Brain pericyte (primary cell): ENCODE results near the gene EGLN2.
A peak's percentile ranks its signal among the peaks of the same experiment; 100 is the strongest.
"Not testable (repeated sequence)": the region's sequence is repeated elsewhere in the genome, so short reads cannot be mapped to it uniquely, and the experiment has no call there.

Experiments
- DNase-seq: peaks from one replicate; pipeline ENCODE4 v3.0.0-alpha.2; 2012; ENCODE audit warnings: low read depth, low spot score

Gene EGLN2

DNA sequence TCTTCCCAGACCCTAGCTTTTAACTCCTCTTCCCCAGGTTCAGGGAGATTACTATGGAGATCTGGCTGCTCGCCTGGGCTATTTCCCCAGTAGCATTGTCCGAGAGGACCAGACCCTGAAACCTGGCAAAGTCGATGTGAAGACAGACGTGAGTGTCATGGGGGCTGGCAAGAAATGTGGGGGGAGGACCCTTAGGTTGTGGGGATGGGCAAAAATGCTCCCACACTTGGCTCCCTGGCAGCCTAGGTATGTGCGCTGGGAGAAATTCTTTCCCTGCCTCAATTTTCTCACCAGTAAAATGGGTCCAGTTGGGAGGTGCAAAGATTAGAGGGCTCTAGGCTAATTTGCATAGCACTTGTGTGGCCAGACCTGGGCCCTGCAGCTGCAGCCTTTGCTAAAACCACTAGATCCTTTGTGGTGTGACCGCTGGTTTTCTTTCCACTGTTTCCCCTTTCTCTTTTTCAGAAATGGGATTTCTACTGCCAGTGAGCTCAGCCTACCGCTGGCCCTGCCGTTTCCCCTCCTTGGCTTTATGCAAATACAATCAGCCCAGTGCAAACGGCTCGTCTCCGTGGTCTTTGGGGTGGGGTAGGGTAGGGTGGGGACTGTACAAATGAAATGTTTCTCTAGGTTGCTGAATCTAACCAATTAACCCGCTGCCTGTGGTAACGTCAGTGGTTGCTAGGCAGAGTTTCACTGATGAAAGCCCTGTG is 21.9 kb upstream of the EGLN2 start:
- DNase-seq = no peak

DNA sequence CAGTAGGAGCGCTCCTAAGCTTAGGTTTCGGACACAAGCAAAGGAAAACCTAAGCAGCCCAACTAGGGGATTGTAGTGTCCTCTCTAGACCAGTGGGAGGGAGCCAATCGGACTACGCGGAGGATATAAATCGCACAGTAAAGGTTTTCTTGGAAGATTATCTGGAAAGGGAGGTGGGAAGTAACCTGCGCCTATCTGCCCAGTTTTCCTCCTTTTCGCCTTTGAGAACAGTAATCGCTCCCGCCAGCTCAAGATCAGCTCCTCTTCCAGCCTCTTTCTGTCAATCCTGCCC is 21.4 kb upstream of the EGLN2 start:
- peak; percentile 81 for DNase-seq

DNA sequence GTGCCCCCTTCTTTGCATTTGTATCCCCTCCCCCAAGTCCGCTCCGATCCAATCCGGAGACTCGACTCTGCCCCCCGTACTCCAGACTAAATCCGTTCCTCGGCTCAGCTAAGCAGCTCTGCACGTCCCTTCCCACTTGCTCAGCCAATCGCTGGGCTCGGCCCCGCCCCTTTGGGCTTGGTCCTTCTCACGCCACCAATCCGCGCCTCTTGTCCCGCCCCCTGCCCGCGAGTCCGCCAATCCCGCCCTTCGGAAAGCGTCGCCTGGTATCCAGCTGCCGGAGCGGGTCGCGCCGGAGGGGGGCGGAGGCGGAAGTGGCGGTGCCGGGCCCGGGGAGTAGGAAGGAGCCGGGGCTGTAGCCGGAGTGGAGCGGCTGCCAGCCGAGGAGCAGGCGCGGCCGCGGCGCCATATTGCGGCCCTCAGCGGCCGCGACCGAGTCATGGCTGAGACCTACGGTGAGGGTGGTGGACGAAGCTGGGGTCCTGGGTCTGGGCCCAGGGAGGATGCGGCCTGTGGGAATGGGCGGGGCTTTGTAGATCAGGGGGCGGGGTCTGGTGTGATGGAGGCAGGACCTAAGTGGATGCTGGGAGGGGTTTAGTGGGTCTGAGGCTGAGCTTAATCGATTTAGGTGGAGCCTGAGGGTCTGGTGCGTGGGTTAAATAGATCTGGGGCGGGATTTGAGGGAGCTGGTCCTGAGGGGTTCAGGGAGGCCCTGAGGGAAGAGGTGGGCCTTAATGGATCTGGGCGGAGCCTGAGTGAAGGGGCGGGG is 20.9 kb upstream of the EGLN2 start, which contains the start of gene RAB4B:
Gene RAB4B, plus strand, starts transcription at position 311 of the 769 bp plus-strand sequence. Its CDS starts 129 bp downstream, at position 440.
- DNase-seq = peak; percentile 99

DNA sequence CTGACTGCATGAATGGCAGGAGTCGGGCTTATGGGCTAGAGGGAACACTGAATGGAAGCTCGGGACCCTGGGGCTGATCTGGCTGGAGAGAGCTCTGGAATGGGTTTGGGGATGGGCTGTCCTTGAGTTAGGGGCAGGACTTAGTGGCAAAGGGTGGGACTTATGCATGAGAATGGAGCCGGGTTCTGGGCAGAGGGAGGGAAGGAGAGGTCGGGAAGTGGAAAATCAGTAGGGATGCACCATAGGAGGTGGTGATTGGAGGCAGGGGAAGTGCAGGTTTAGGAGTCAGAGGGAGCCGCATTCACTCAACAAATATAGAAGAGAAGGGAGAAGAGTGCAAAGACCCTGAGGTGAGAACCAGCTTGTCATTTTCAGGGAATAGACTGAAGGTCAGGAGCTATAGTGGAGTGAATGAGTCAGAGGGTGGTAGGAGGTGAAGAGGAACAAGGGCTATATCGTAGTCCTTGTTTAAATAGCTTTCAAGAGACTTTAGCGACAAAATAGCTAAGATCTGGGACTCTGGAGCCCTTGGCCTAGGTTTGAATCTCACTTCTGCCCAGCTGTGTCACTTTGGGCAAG is 20.2 kb upstream of the EGLN2 start:
- DNase-seq = no peak

DNA sequence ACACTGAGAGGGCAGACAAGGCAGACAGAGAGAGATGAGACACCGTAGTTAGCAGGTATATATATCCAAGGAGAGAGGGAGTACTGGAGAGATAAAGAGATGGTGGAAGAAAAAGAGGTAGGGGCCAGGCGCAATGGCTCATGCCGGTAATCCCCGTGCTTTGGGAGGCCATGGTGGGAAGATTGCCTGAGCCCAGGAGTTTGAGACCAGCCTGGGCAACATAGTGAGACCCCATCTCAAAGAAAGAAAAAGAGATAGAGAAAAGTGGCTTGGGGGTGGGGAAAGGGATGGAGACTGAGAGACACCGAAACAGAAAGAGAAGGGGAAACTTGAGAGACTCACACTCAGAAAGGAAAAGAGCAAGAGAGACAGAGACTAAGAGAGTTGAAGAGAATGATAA is 18.4 kb upstream of the EGLN2 start:
- no peak for DNase-seq

DNA sequence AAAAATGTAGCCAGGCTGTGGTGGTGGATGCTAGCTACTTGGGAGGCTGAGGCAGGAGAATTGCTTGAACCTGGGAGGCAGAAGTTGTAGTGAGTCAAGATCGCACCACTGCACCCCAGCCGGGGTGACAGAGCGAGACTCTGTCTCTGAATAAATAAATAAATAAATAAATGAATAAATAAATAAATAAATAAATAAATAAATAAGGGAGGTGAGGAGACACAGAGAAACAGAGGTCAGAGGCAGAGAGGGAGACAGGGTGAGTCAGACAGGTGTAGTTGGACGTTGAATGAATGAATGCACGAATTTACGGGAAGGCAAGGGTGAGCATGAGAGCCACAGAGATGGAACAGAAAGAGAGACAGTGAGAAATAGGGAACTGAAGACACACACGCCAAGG is 17.9 kb upstream of the EGLN2 start:
- no peak for DNase-seq

DNA sequence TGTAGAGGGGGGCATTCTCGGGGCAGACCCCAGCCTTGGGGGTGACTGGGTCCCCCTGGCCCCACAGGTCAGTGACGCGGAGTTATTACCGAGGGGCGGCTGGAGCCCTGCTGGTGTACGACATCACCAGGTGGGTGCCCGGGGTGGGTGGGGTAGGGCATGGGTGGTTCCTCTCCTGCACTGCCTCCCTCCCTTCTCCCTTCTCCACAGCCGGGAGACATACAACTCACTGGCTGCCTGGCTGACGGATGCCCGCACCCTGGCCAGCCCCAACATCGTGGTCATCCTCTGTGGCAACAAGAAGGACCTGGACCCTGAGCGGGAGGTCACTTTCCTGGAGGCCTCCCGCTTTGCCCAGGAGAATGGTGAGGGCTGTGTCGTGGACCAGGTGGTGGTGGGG is 15.3 kb upstream of the EGLN2 start:
- no peak for DNase-seq

DNA sequence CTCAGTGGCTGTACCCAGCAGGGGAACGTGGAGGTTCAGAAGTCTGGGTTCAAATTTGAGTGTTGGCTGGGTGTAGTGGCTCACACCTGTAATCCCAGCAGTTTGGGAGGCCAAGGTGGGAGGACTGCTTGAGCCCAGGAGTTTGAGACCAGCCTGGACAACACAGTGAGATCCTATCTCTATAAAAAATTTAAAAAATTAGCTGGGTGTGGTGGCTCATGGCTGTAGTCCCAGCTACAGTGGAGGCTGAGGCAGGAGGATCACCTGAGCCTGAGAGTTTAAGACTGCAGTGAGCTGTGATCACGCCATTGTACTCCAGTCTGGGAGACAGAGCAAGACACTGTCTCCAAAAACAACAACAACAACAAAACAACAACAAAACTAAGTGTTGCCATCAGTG is 14.8 kb upstream of the EGLN2 start:
- DNase-seq = not testable (repeated sequence)

DNA sequence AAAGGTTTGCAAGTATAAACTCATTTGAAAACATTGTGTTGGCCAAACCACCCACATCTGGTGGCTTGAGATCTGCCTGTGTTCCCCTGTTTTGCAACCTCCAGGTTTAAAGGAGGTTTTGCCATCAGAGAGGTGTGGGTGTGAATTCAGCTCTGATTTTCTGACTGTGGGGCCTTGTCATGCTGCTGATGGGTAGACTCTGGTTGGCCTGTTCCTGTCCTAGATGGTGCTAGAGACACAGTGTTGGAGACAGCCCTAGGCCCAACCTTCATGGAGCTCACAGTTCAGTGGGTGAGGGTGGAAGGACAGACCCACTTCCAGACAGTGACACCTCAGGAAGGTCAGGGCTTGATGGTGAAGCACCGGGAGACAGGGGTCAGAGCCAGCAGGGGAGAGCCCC is 13.5 kb upstream of the EGLN2 start:
- DNase-seq = no peak

DNA sequence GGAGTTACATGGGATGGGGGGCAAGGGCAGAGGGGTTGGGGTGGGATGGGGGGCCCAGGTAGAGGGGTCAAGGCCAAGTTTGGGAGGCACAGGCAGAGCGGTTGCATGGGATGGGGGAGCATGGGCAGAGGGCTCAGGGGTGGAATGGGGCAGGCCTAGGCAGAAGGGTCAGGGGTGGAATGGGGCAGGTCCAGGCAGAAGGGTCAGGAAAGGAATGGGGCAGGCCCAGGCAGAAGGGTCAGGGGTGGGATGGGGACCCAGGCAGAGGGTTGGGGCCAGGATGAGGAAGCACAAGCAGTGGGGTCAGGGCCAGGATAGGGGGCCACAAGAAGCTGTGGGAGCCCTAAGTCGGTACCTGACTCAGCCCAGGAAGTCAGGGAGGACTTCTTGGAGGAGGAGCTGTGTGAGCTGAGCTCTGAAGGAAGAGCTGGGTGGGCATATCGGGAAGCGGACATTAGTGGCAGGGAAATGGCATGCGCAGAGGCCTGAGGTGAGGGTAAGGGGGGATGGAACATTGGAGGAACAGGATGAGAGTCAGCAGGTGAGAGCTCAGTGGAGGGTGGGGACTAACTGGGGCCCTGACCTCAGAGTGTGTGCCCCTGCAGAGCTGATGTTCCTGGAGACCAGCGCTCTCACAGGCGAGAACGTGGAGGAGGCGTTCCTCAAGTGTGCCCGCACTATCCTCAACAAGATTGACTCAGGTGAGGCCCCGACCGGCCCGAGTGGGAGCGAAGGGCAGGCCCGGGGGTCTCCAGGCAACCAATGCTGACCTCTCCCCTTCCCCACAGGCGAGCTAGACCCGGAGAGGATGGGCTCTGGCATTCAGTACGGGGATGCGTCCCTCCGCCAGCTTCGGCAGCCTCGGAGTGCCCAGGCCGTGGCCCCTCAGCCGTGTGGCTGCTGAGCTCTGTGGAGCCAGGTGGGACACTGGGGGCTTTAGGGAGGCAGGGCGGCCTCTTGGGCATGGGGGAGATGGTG is 12.6 kb upstream of the EGLN2 start:
- DNase-seq = no peak

DNA sequence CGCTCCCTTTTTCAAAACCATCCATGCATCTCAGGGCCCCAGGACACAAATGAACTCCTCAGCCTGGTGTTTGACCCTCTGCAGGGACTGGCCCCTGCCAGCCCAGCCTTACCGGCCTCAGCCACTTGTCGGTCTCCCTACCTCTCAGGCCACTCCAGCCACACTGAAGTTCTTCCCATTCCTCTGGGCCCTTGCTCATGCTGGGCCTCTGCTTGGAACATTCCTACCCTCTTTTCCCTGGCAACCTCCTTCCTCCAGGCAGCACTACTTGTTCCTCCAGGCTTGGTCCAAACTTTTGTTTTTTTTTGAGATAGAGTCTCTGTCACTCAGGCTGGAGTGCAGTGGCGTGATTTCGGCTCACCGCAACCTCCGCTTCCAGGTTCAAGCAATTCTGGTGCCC is 7.6 kb upstream of the EGLN2 start:
- DNase-seq = no peak

DNA sequence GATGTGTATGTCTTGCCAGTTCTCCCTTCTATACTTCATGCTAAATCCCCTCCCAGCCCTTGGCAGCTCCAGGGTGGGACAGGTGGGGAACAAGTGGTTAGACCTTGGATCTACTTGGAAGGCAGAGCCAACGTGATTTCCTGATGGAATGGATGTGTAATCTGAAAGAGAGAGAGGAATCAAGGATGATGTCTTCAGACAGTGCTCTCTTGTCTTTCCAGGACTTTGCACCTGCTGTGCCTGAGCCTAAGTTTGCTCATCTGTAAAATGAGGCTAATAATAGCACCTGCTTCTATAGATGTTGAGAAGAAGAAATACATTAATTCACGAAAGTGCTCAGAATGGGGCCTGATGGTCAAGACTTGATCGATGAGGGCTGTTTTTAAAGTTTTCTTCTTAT is 7.0 kb upstream of the EGLN2 start:
- DNase-seq = no peak

DNA sequence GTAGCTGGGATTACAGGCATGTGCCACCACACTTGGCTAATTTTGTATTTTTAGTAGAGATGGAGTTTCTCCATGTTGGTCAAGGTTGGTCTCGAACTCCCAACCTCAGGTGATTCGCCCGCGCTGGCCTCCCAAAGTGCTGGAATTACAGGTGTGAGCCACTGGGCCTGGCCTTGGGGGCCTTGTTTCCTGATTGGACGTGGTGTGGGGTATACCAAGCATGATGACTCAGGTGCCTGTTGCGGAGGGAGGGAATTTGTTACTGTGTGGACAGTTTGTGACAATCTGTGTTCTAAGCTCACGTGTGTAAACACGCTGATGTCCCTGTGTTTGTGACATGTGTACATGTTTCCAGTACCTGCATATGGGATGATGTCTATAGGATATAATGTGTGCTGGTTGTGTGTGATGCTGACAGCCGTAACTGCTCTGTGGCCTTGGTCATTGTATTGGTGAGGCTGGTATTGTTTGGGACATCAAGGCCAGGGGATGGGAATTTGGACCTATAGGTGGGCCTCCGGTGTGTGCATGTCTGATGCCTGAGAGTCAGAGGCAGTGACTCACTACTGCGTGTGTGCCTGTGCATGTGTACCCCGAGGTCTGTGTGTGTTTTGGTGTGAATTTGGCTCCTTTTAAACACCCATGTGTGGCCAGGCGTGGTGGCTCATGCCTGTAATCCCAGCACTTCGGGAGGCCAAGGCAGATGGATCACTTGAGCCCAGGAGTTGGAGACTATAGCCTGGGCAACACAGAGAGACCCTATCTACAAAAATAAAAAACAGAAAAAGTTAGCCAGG is 1.6 kb upstream of the EGLN2 start:
- DNase-seq = no peak

DNA sequence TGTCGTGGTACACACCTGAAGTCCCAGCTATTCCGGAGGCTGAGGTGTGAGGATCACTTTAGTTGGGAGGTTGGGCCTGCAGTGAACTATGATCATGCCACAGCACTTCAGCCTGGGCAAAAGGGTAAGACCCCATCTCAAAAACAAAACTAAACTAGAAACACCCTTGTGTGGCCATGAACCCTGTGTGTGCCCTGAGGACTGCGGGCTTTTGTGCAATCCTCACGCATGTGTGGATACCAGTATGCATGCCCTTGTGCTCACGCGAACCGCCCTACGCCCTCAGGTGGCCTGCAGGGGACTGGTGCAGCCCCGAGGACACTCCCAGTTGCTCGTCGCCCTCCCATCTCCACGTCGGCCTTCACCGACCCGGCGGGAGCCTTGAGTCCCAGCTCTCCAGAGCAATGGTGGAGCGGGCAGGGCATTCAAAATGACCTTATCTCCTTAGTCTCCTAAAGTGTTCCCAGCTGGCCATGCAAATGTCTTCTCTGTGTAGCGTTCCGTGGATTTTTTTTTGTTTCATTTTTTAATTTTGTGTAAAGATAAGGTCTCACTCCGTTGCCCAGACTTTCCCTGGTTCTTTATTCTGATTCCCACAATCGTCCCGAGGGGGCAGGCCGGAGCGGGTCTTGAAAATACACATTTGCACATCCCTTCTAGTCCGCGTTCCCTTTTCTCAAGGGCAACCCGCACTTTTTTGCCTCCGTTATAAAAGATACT is 868 bp upstream of the EGLN2 start:
- DNase-seq = no peak

DNA sequence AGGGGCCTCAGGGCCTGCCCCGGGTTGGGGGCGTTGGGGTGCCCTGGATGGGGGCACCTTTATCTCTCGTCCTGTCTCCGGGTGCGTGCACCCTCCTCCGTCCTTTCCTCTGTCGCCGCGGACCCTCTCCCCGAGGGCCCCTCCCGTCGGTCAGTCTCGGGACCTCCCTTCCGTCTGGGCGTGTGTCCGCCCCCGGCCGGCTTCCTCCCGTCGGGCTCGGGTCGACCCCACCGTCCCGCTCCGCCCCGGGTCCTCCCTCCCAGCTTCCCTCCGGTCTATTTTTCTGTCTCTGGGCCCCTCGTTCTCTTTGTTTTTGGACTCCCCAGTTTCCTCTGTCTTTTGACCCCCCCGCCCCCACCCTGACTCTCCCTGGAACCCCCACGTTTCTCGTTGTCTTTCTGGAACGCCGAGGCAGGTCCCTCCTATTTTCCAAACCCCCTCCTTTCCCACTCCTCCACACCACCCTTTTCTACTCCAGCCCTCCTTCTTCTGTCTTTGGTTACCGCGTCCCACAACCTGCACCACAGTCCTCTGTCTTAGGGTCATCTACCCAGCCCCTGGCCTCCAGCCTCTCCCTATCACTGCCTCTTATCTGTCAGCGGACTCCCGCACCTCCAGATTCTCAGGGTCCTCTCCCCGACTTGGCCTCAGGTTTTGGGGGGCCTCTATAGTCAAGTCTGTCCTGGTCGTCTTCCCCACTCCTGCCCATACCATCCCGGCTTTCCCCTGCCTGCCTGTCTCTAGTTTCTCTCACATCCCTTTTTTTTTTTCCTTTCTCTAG is 757 bp downstream of the EGLN2 start:
- DNase-seq = no peak

DNA sequence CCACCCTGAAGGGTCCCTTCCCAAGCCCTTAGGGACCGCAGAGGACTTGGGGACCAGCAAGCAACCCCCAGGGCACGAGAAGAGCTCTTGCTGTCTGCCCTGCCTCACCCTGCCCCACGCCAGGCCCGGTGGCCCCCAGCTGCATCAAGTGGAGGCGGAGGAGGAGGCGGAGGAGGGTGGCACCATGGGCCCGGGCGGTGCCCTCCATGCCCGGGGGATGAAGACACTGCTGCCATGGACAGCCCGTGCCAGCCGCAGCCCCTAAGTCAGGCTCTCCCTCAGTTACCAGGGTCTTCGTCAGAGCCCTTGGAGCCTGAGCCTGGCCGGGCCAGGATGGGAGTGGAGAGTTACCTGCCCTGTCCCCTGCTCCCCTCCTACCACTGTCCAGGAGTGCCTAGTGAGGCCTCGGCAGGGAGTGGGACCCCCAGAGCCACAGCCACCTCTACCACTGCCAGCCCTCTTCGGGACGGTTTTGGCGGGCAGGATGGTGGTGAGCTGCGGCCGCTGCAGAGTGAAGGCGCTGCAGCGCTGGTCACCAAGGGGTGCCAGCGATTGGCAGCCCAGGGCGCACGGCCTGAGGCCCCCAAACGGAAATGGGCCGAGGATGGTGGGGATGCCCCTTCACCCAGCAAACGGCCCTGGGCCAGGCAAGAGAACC is 1.5 kb downstream of the EGLN2 start:
- DNase-seq = no peak

DNA sequence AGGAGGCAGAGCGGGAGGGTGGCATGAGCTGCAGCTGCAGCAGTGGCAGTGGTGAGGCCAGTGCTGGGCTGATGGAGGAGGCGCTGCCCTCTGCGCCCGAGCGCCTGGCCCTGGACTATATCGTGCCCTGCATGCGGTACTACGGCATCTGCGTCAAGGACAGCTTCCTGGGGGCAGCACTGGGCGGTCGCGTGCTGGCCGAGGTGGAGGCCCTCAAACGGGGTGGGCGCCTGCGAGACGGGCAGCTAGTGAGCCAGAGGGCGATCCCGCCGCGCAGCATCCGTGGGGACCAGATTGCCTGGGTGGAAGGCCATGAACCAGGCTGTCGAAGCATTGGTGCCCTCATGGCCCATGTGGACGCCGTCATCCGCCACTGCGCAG is 2.0 kb downstream of the EGLN2 start:
- no peak for DNase-seq

DNA sequence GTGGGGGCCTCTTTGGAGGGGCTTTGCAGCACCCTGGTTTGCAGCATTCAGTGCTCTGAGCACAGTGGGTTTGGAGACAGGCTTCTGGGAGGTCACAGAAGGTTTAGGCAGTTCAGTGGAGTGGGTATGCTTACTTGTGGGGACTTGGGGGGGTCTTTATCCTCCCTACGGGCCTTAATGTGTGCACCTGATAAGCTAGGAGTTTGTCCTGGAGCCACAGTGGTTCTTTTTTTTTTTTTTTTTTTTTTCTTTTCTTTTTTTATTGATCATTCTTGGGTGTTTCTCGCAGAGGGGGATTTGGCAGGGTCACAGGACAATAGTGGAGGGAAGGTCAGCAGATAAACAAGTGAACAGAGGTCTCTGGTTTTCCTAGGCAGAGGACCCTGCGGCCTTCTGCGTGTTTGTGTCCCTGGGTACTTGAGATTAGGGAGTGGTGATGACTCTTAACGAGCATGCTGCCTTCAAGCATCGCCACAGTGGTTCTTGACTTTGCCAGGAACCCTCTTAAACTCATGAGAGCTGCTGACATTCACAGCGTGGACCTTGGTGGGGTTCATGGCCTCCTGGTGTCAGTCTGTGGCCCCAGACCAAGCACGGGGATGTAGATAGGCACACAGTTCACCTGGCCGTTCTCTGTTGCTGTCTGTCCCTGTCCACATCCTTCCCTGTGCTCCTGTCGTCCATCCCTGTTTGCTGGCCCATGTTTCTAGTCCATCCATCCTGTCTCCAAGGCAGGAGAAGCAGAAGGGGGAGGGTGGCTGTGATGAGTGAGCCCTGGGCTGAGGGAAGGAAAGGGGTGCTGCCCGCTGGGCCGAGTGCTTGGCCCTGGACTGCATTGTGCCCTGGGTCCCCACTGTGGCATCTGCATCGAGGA is 2.7 kb downstream of the EGLN2 start:
- no peak for DNase-seq
